NCI-H345 (cell line): ENCODE measurements around the gene NSMCE3.
"Not testable (repeated sequence)": the region's sequence is repeated elsewhere in the genome, so short reads cannot be mapped to it uniquely, and the experiment has no call there.

Source experiments
- DNase-seq: peaks from one replicate; lab custom pipeline; 2025; lab: John Stamatoyannopoulos, UW

Gene NSMCE3

GRCh38 chr15:29270169-29270955 lies 740 bp upstream of the NSMCE3 start:
- DNase-seq, result no peak

DNA sequence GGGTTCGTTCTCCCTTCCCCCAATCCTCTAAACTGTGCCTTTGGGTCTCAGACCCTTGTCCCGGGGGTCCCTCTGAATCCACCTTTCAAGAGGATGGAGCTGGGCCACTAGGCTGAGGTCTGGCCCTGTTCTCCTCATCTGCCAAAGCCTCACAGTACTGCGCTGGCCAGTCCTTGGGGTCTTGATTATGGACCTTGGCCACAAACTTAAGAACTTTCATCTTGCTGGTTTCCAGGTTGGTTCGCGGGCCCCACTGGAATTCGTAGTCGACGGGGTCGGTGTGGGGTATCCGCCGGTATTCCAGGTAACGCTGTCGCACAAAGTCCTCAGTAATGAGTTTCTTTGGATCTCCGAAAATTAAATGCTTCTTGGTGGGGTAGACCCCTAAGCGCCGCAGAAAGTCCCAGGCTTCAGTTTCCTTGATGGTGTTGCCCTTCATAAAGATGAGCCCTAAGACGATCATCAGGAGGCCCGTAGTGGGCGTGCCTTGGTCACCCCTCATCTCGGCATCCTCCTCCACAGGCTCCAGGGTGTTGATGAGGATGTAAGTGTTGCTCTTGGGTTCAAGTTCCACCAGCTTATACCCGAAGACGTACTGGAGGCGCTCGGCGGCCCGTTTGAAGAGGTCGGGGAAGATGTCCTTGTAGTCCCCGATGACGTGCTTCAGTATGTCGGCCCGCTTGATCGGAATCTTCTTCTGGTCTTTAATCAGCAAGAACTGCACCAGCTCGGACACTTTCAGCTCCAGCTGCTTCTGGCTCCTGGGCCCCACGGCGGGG lies 727 bp downstream of the NSMCE3 start:
- DNase-seq, result no peak

DNA sequence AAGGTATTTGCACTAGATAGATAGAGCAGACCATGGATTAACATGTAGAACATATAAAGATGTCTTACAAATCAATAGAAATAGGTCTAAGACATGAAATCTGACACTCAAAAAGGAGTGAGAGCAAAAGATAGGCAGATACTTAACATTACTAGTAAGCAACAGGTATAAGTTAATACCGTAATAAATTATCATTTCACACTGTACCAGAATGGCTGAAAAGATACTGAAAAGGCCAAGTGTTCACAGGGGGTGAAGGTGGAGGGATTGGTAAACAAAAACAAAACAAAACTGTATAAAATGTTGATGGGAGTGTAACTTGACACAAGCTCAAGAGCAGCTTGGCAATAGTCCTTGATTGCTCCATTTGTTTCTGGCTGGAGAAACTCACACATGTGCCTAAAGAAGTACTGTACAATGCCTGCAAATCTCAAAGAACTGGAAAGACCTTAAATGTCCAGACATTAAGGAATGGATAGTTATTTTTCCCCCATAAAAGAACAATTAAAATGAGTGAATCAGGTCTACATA lies 3.5 kb downstream of the NSMCE3 start:
- DNase-seq, result no peak

GRCh38 chr15:29263289-29263688 lies 6.3 kb downstream of the NSMCE3 start:
- DNase-seq, result no peak

DNA sequence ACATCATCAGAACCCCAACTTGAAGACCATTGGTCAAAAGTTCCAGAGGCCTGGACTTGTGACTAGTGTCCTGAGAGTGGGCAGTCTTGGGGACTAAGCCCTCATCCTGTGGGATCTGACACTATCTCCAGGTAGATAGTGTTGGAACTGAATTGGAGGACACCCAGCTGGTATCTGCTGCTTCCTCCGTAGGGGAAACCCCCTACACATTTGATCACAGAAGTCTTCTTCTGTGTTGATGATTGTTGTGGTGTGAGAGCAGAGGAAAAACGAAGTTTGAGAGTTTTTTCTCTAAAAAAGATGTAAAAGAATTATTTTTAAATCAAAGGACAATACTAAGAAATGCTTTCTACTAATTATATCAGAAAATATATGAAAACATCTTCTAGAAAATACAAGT lies 6.9 kb downstream of the NSMCE3 start:
- DNase-seq, result no peak

DNA sequence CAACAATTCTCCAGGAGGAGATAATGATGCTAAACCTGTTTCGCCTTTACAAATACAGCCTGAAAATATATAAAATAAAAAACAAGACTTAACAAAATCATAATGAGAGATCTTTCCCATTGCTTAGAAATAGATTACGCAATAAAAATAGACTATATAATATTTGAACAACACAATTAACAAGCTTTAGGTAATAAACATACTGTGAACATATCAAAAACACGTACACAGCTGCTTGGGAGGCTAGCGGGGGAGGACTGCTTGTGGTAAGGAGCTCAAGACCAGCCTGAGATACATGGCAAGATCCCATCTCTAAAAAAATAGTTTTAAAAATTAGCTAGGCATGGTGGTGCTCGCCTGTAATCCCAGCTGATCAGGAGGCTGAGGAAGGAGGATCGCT lies 8.7 kb downstream of the NSMCE3 start:
- no peak for DNase-seq

GRCh38 chr15:29259233-29259632 lies 10.4 kb downstream of the NSMCE3 start:
- DNase-seq, result no peak

DNA sequence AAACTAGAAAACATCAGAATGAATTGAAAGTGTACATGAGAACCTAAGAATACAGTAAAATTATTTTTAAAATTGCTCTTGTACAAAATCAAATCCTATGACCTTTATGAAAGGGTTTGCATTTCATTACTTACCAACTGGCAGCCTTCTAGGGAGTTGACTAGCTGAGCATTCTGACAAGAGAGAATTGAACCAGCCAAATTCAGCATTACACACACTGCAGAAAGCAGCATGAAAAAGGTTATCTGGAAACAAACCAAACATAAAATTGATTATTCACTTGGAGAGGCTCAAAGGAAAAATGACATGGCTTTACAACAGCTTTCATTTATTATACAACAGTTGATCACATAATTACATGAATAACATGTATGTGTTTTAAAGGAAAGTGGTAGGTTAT lies 17.4 kb downstream of the NSMCE3 start:
- DNase-seq, result no peak

GRCh38 chr15:29244544-29244943 lies 25.1 kb downstream of the NSMCE3 start:
- no peak for DNase-seq

DNA sequence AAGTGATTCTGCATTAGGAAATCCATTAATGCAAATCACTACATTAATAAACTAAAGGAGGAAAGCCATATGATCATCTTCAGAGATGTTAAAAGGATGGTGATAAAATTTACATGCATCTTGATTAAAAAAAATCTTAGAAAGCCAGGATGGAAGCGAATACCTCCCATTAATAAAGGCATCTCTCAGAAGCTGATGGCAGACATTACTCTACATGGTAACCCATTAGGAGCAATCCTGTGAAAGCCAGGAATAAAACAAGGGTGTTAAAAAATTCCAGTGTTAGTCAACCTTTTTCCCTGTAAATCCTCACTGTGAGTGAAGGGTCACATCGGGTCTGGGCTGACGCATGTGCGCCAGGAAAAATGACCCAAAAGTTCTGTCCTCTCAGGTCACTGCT lies 25.5 kb downstream of the NSMCE3 start:
- no peak for DNase-seq

DNA sequence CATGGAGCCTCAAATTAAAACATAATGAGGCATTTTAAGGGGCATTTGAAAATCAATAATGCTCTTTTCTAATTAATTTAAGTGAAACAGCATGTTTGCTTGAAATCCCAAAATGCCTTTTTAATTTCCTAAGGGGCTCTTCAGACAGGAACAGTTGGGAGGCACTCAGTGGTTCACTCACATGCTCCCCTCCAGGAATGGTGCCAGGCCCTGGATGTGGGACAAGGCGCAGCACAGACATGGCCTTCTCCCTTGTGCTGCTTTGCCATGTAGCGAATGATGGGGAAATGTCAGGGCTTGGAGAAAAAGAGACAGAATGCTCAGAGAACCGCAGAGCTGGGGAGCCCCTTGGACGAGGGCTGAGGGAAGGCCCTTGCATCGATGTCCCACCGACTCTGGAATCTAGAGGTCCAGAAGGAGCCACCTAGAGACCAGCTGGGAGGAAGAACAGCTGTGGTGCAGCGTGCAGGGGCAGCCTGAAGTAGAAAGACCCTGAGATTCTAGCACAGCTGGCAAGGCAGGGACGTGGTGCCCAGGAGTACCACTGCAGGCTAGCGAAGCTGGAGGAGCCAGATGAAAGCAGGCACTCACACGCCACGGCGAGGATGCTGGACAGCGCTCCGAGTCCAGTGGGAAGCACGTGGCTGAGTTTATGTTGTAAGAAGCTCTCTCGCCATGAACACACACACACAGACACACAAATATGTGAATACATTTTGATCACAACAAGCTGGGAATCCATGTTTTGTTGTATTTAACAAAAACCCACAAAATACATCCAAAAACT lies 27.0 kb downstream of the NSMCE3 start:
- DNase-seq, result no peak

- DNase-seq, result no peak
Measured at GRCh38 chr15:29241207-29241606, 28.4 kb downstream of the NSMCE3 start.

- no peak for DNase-seq
Measured at GRCh38 chr15:29239395-29239794, 30.2 kb downstream of the NSMCE3 start.

- DNase-seq, result no peak
Measured at GRCh38 chr15:29233566-29233965, 36.1 kb downstream of the NSMCE3 start.

DNA sequence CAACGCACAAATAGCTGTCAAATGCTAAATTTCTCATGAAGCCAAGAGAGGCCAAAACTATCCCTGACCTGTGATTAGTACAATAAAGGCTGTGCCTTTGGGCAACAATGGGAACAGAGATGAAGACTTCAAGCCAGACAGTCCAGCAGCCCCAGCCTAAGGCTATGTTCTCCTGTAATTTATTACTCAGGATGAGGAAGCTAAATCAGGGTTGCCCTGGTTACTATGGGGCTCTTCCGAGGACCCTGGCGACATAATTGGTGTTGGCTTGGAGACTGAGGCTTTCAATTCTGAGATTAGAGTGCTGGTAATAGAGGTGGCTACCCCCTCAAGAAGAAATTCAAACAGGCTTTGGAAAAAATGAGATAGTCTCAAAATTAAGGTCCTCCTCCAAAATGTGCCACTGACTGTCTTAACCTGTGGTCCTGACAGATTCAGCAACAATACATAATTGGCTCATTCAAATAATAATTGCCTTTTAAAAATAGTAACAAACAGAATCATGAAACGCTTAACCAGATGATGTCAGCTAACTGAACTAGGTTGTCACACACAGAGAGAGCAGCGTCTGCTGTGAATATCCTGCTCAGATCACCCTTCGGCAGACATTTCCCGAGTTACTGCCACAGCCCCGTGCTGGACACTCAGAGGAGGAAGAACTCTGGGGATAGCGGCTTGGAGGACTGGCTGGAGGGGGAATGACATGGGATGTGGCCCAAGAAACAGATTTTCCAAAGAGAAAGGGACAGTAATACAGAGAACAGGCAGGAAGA lies 43.0 kb downstream of the NSMCE3 start:
- DNase-seq, result no peak

GRCh38 chr15:29225534-29226234 lies 43.9 kb downstream of the NSMCE3 start:
- no peak for DNase-seq

DNA sequence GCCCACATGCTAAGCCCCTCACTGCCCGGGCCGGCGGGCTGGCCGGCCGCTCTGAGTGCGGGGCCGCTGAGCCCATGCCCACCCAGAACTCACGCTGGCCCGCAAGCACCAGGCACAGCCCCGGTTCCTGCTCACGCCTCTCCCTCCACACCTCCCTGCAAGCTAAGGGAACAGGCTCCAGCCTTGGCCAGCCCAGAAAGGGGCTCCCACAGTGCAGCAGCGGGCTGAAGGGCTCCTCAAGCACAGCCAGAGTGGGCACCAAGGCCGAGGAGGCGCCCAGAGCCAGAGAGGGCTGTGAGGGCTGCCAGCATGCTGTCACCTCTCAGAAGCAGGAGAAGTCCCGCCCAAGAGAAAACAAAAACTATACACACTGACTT lies 44.6 kb downstream of the NSMCE3 start:
- not testable (repeated sequence) for DNase-seq

DNA sequence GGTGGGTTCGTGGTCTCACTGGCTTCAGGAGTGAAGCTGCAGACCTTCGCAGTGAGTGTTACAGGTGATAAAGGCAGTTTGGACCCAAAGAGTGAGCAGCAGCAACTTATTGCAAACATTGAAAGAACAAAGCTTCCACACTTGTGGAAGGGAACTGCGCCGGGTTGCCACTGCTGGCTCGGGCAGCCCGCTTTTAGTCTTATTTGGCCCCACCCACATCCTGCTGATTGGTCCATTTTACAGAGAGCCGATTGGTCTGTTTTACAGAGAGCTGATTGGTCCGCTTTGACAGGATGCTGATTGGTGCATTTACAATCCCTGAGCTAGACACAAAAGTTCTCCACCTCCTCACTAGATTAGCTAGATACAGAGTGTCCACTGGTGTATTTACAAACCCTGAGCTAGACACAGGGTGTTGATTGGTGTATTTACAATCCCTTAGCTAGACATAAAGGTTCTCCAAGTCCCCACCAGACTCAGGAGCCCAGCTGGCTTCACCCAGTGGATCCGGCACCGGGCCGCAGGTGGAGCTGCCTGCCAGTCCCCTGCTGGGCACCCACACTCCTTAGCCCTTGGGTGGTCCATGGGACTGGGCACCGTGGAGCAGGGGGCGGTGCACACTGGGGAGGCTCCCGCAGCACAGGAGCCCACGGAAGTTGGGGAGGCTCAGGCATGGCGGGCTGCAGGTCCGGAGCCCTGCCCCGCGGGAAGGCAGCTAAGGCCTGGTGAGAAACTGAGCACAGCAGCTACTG lies 45.2 kb downstream of the NSMCE3 start:
- not testable (repeated sequence) for DNase-seq

DNA sequence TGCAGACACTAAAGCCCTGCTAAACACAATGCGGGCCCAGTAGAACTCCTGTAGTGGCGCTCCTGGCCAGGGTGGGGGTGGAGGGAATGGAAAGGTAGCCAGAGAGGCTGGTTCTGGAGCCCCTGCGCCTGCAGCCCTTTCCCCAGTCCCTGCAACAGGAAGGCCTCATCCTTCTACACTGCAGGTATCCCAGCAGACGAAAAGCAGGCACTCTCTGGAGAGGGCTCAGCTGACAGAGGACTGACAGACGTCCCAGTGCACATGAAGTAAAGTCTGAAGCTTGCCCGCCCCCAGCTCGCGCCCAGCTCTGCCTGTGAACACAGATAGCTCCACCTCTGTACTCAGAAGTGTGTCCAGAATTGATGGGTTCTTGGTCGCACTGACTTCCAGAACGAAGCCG lies 46.0 kb downstream of the NSMCE3 start:
- DNase-seq, result no peak

GRCh38 chr15:29222129-29222853 lies 47.3 kb downstream of the NSMCE3 start:
- DNase-seq, result no peak
